Measurements from ENCODE around the gene KCNT1. TPM values are rescaled to one million over a fixed set of nuclear protein-coding genes. Genes with fewer than 3 reads are reported as not detected.

Gene KCNT1
- total RNA-seq, 1 donor from 2014 or later = not detected

- CTCF ChIA-PET = no interaction called here
- intact Hi-C loops (cut with micrococcal nuclease) = no loop called here
- POLR2A ChIA-PET = no interaction called here
- Mint-ChIP-seq H3K4me3 (no peak overlapping the region), H3K4me1 (no peaks in the 10 kb centered on the region), H3K36me3 (ENCODE audit: low read depth) (no peaks in the 10 kb centered on the region), H3K9me3 (no peaks in the 10 kb centered on the region), H3K27me3 (peaks cover 36% of the 10 kb centered on the region), H3K27ac (no peak overlapping the region)
- TF ChIP-seq CTCF (IDR thresholded peaks at IDR 0.05) = no peak
- ATAC-seq (ENCODE audit: low read depth) (no peak), DNase-seq (no peak)
Observed at GRCh38 chr9:135715056-135715595, 13.1 kb downstream of the KCNT1 start.

DNA sequence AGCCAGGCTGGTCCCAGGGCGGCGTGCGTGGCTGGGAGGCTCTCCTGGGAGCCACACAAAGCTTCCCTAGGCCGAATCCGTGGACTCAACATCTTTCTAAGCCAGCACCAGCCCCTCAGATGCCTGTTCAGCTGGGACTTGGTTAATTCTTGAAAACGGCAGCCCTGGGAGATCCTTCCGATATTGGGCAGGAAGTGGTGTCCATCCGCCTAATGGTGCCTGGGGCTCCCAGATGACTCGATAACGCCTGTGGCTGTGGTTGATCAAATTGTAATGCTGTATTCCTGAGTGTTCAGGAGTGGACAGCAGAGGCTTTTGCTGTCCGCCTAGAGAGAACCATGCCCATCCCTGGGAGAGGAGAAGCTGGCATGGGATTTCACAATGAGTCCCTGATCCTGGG lies 14.1 kb downstream of the KCNT1 start:
- H3K4me3 Mint-ChIP-seq = no peak overlapping the region
- peaks cover 36% of the 10 kb centered on the region for H3K27me3 Mint-ChIP-seq
- no peak overlapping the region for H3K27ac Mint-ChIP-seq
- no peaks in the 10 kb centered on the region for H3K4me1 Mint-ChIP-seq
- POLR2A ChIA-PET = no interaction called here
- no peaks in the 10 kb centered on the region for H3K9me3 Mint-ChIP-seq
- TF ChIP-seq CTCF (IDR thresholded peaks at IDR 0.05) = no peak
- ATAC-seq (ENCODE audit: low read depth) = no peak
- CTCF ChIA-PET = no interaction called here
- DNase-seq = no peak
- intact Hi-C loops (cut with micrococcal nuclease) = no loop called here
- no peaks in the 10 kb centered on the region for H3K36me3 Mint-ChIP-seq (ENCODE audit: low read depth)

GRCh38 chr9:135717410-135717809 lies 15.4 kb downstream of the KCNT1 start:
- Mint-ChIP-seq H3K27ac (no peak overlapping the region), H3K4me3 (no peak overlapping the region), H3K9me3 (no peaks in the 10 kb centered on the region), H3K4me1 (no peaks in the 10 kb centered on the region), H3K36me3 (ENCODE audit: low read depth) (no peaks in the 10 kb centered on the region), H3K27me3 (peaks cover 35% of the 10 kb centered on the region)
- intact Hi-C loops (cut with micrococcal nuclease) = no loop called here
- DNase-seq = no peak
- ChIA-PET POLR2A (no interaction called here), CTCF (no interaction called here)
- no peak for TF ChIP-seq CTCF (IDR thresholded peaks at IDR 0.05)
- no peak for ATAC-seq (ENCODE audit: low read depth)

DNA sequence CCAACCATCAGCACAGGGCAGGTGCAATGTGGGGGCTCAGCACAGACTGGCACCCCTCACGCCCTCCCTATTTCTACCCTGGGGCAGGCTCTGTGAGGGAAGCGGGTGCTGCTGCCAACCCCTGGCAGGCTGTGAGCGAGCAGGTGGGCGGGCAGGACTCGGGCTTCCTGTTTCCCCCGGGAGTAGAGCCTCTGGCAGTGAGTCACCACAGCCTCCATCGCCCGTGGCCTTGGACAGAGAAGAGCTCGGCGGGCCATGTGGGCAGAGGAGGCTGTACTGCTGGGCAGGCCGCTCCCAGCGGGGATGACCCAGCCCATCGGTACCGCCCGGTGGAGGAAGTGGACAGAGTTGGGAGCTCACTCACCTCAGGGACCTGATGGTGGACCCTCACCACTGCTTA lies 16.6 kb downstream of the KCNT1 start:
- Mint-ChIP-seq H3K27ac (no peak overlapping the region), H3K4me3 (no peak overlapping the region), H3K4me1 (no peaks in the 10 kb centered on the region), H3K9me3 (no peaks in the 10 kb centered on the region), H3K36me3 (ENCODE audit: low read depth) (no peaks in the 10 kb centered on the region), H3K27me3 (peaks cover 27% of the 10 kb centered on the region)
- DNase-seq = no peak
- CTCF ChIA-PET = no interaction called here
- no peak for ATAC-seq (ENCODE audit: low read depth)
- intact Hi-C loops (cut with micrococcal nuclease) = no loop called here
- POLR2A ChIA-PET = no interaction called here
- TF ChIP-seq CTCF (IDR thresholded peaks at IDR 0.05) = no peak

GRCh38 chr9:135719472-135719871 lies 17.5 kb downstream of the KCNT1 start:
- ChIA-PET POLR2A (no interaction called here), CTCF (no interaction called here)
- H3K9me3 Mint-ChIP-seq = no peaks in the 10 kb centered on the region
- H3K27me3 Mint-ChIP-seq = peaks cover 24% of the 10 kb centered on the region
- no peak for ATAC-seq (ENCODE audit: low read depth)
- intact Hi-C loops (cut with micrococcal nuclease) = no loop called here
- H3K36me3 Mint-ChIP-seq (ENCODE audit: low read depth) = no peaks in the 10 kb centered on the region
- no peak overlapping the region for H3K27ac Mint-ChIP-seq
- H3K4me3 Mint-ChIP-seq = no peak overlapping the region
- no peak for DNase-seq
- TF ChIP-seq CTCF (IDR thresholded peaks at IDR 0.05) = no peak
- no peaks in the 10 kb centered on the region for H3K4me1 Mint-ChIP-seq

Data from activated B cell treated with CpG ODN at 0.5 μM for 24 hours (primary cell).